ENCODE data around the gene TULP4. TPM values are rescaled to one million over a fixed set of nuclear protein-coding genes. Genes with fewer than 3 reads are reported as not detected.
"Not testable (repeated sequence)": the region's sequence is repeated elsewhere in the genome, so short reads cannot be mapped to it uniquely, and the experiment has no call there.

The TULP4 gene
- total RNA-seq, 1 donor from 2014 or later, result 117 TPM

GRCh38 chr6:158396136-158396535 is 83.9 kb downstream of the TULP4 start:
- peaks cover 27% of the 10 kb centered on the region for H3K36me3 Mint-ChIP-seq (ENCODE audit: low read depth, unreplicated experiment)
- peaks cover 17% of the 10 kb centered on the region for H3K4me1 Mint-ChIP-seq (ENCODE audit: unreplicated experiment)
- H3K9me3 Mint-ChIP-seq (ENCODE audit: unreplicated experiment), result peaks cover 8% of the 10 kb centered on the region
- no peak for TF ChIP-seq CTCF (IDR thresholded peaks at IDR 0.05; ENCODE audit: unreplicated experiment)
- H3K27me3 Mint-ChIP-seq (ENCODE audit: unreplicated experiment), result peaks cover 5% of the 10 kb centered on the region
- H3K4me3 Mint-ChIP-seq (ENCODE audit: unreplicated experiment), result no peak overlapping the region
- no peak for DNase-seq (ENCODE audit: low spot score)
- H3K27ac Mint-ChIP-seq (ENCODE audit: unreplicated experiment), result no peak overlapping the region

- no peak for TF ChIP-seq CTCF (IDR thresholded peaks at IDR 0.05; ENCODE audit: unreplicated experiment)
- Mint-ChIP-seq H3K27ac (ENCODE audit: unreplicated experiment) (no peak overlapping the region), H3K27me3 (ENCODE audit: unreplicated experiment) (peaks cover 5% of the 10 kb centered on the region)
Measured at GRCh38 chr6:158397578-158397977, 85.3 kb downstream of the TULP4 start.

GRCh38 chr6:158398252-158399024 is 86.2 kb downstream of the TULP4 start:
- Mint-ChIP-seq H3K4me3 (ENCODE audit: unreplicated experiment) (no peak overlapping the region), H3K27ac (ENCODE audit: unreplicated experiment) (no peak overlapping the region), H3K27me3 (ENCODE audit: unreplicated experiment) (peaks cover 5% of the 10 kb centered on the region), H3K36me3 (ENCODE audit: low read depth, unreplicated experiment) (peaks cover 10% of the 10 kb centered on the region), H3K9me3 (ENCODE audit: unreplicated experiment) (peaks cover 8% of the 10 kb centered on the region), H3K4me1 (ENCODE audit: unreplicated experiment) (peaks cover 24% of the 10 kb centered on the region)
- TF ChIP-seq CTCF (IDR thresholded peaks at IDR 0.05; ENCODE audit: unreplicated experiment), result no peak
- DNase-seq (ENCODE audit: low spot score), result no peak

More at GRCh38 chr6:158397578-158397977, 85.3 kb downstream of the TULP4 start:
- peaks cover 24% of the 10 kb centered on the region for H3K4me1 Mint-ChIP-seq (ENCODE audit: unreplicated experiment)
- H3K36me3 Mint-ChIP-seq (ENCODE audit: low read depth, unreplicated experiment), result peaks cover 16% of the 10 kb centered on the region
- DNase-seq (ENCODE audit: low spot score), result no peak
- peaks cover 8% of the 10 kb centered on the region for H3K9me3 Mint-ChIP-seq (ENCODE audit: unreplicated experiment)
- H3K4me3 Mint-ChIP-seq (ENCODE audit: unreplicated experiment), result no peak overlapping the region

- Mint-ChIP-seq H3K9me3 (ENCODE audit: unreplicated experiment) (peaks cover 2% of the 10 kb centered on the region), H3K36me3 (ENCODE audit: low read depth, unreplicated experiment) (peaks cover 3% of the 10 kb centered on the region), H3K4me1 (ENCODE audit: unreplicated experiment) (peaks cover 24% of the 10 kb centered on the region), H3K4me3 (ENCODE audit: unreplicated experiment) (no peak overlapping the region), H3K27ac (ENCODE audit: unreplicated experiment) (no peak overlapping the region), H3K27me3 (ENCODE audit: unreplicated experiment) (peaks cover 5% of the 10 kb centered on the region)
- no peak for TF ChIP-seq CTCF (IDR thresholded peaks at IDR 0.05; ENCODE audit: unreplicated experiment)
- DNase-seq (ENCODE audit: low spot score), result no peak
Measured at GRCh38 chr6:158399040-158399700, 86.9 kb downstream of the TULP4 start.

GRCh38 chr6:158402184-158402583 is 89.9 kb downstream of the TULP4 start:
- H3K27ac Mint-ChIP-seq (ENCODE audit: unreplicated experiment), result no peak overlapping the region
- H3K9me3 Mint-ChIP-seq (ENCODE audit: unreplicated experiment), result no peaks in the 10 kb centered on the region
- no peak for DNase-seq (ENCODE audit: low spot score)
- H3K27me3 Mint-ChIP-seq (ENCODE audit: unreplicated experiment), result peaks cover 1% of the 10 kb centered on the region
- no peak for TF ChIP-seq CTCF (IDR thresholded peaks at IDR 0.05; ENCODE audit: unreplicated experiment)
- no peak overlapping the region for H3K4me3 Mint-ChIP-seq (ENCODE audit: unreplicated experiment)
- H3K36me3 Mint-ChIP-seq (ENCODE audit: low read depth, unreplicated experiment), result peaks cover 6% of the 10 kb centered on the region
- peaks cover 23% of the 10 kb centered on the region for H3K4me1 Mint-ChIP-seq (ENCODE audit: unreplicated experiment)

- peaks cover 36% of the 10 kb centered on the region for H3K4me1 Mint-ChIP-seq (ENCODE audit: unreplicated experiment)
- not testable (repeated sequence) for H3K9me3 Mint-ChIP-seq (ENCODE audit: unreplicated experiment); H3K27me3 Mint-ChIP-seq (ENCODE audit: unreplicated experiment); H3K36me3 Mint-ChIP-seq (ENCODE audit: low read depth, unreplicated experiment); H3K27ac Mint-ChIP-seq (ENCODE audit: unreplicated experiment); DNase-seq (ENCODE audit: low spot score)
- peak overlapping the region; percentile 24 for H3K4me3 Mint-ChIP-seq (ENCODE audit: unreplicated experiment)
Measured at GRCh38 chr6:158405321-158405831, 93.1 kb downstream of the TULP4 start.
